ENCODE data around the gene GPR142.

GPR142 gene

DNA sequence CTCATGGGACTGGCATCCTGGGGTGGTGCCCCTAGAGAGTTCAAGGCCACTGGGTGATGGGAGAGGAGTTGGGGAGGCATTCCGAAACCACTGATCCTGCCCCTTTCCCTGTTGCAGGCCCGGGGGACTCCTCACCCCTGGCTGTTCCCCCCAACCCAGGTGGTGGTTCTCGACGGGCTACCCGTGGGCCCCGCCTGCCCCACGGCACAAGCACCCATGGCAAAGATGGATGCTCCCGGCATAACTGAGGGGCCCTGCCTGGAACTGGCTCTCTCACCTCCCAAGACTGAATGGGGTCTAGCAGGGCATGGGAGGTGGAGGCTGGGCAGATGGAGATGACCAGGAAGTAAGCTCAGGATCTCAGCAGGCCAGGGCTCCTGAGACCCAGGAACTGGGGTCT, 12.2 kb upstream of the GPR142 start:
- Histone ChIP-seq H3K9ac (ENCODE audit: low read depth in 1 of 2, low read length in 2 of 2) (no peak overlapping the region), H3K4me3 (ENCODE audit: low read depth in 1 of 2, low read length in 2 of 2) (no peak overlapping the region), H3K27ac (ENCODE audit: low read depth, low read length) (no peak overlapping the region), H3K36me3 (ENCODE audit: control insufficient read depth in 1 of 2, insufficient read depth in 2 of 2, low read length in 2 of 2) (no peaks in the 10 kb centered on the region), H3K4me1 (ENCODE audit: control insufficient read depth in 1 of 2, insufficient read depth in 2 of 2, low read length in 2 of 2) (no peaks in the 10 kb centered on the region), H3K27me3 (ENCODE audit: control insufficient read depth in 1 of 2, insufficient read depth in 2 of 2, low read length in 2 of 2) (peaks cover 49 to 71% of the 10 kb centered on the region in 2 donors), H3K9me3 (ENCODE audit: control insufficient read depth in 1 of 2, low read length in 2 of 2) (no peaks in the 10 kb centered on the region)

DNA sequence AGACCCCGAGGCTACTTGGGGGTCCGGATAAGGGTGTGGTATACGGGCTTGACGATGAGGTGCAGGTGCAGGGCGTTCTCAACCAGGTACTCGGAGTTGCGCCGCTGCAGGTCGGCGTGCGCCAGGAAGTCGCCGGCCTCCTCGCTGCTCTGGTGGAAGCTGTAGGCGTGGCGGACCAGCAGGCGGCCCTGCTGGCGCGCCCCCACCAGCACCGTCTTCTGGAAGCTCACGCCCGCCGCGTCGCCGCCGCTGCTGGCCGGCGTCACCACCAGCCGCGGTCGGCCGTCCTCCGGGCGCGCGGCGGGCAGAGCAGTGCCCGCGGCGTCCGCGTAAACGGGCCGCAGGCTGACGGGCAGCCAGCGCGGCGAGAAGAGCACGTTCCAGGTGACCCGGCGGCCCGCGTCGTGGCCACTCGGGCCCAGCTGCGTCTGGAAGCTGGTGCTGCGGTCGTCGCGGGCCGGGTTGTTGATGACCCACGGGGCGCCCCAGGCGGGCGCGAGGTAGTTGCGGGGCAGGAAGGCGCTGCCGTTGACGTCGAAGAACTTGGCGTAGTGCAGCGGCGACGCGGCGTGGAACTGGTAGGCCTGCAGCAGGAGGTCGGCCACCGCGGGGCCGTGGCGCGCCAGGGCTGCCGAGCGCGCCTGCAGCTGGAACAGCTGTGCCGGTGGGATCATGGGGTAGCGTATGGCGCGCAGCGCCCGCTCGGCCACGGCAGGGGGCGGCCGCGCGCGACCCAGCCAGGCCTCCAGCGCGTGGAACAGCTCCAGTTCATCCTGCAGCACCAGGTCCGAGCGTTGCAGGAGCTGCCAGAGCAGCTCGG, 10.4 kb upstream of the GPR142 start:
- peak overlapping the region in 1 of 2 donors; percentile 28 for H3K4me3 ChIP-seq (ENCODE audit: low read depth in 1 of 2, low read length in 2 of 2)
- H3K9ac ChIP-seq (ENCODE audit: low read depth in 1 of 2, low read length in 2 of 2): no peak overlapping the region
- no peaks in the 10 kb centered on the region for H3K36me3 ChIP-seq (ENCODE audit: control insufficient read depth in 1 of 2, insufficient read depth in 2 of 2, low read length in 2 of 2)
- peaks cover 0 to 3% of the 10 kb centered on the region in 2 donors for H3K4me1 ChIP-seq (ENCODE audit: control insufficient read depth in 1 of 2, insufficient read depth in 2 of 2, low read length in 2 of 2)
- peaks cover 56 to 73% of the 10 kb centered on the region in 2 donors for H3K27me3 ChIP-seq (ENCODE audit: control insufficient read depth in 1 of 2, insufficient read depth in 2 of 2, low read length in 2 of 2)
- no peaks in the 10 kb centered on the region for H3K9me3 ChIP-seq (ENCODE audit: control insufficient read depth in 1 of 2, low read length in 2 of 2)
- no peak overlapping the region for H3K27ac ChIP-seq (ENCODE audit: low read depth, low read length)

GRCh38 chr17:74357466-74357809, 9.9 kb upstream of the GPR142 start:
- H3K27me3 ChIP-seq (ENCODE audit: control insufficient read depth in 1 of 2, insufficient read depth in 2 of 2, low read length in 2 of 2): peaks cover 56 to 68% of the 10 kb centered on the region in 2 donors
- H3K4me3 ChIP-seq (ENCODE audit: low read depth in 1 of 2, low read length in 2 of 2): no peak overlapping the region

DNA sequence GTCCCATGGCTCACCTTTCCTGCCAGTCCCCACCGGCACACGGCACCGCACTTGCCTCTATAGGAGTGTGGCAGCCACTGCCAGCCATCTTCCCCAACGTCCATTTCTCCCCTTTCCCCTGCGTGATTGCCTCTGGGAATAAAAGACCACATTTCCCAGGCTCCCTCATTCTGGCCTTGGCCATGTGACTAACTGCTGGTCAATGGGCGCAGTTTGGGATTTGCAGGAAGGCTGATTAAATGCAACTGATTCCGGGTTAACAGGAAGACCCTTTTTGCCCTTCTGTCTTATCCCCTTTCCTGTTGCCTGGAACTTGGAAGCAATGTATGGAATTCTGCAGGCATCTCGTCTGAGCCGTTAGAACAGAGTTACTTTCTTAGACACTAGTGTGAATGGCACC, 8.6 kb upstream of the GPR142 start:
- Histone ChIP-seq H3K36me3 (ENCODE audit: control insufficient read depth in 1 of 2, insufficient read depth in 2 of 2, low read length in 2 of 2) (no peaks in the 10 kb centered on the region), H3K9me3 (ENCODE audit: control insufficient read depth in 1 of 2, low read length in 2 of 2) (no peaks in the 10 kb centered on the region), H3K4me3 (ENCODE audit: low read depth in 1 of 2, low read length in 2 of 2) (no peak overlapping the region), H3K27ac (ENCODE audit: low read depth, low read length) (no peak overlapping the region), H3K4me1 (ENCODE audit: control insufficient read depth in 1 of 2, insufficient read depth in 2 of 2, low read length in 2 of 2) (peaks cover 0 to 3% of the 10 kb centered on the region in 2 donors), H3K9ac (ENCODE audit: low read depth in 1 of 2, low read length in 2 of 2) (no peak overlapping the region), H3K27me3 (ENCODE audit: control insufficient read depth in 1 of 2, insufficient read depth in 2 of 2, low read length in 2 of 2) (peaks cover 56 to 58% of the 10 kb centered on the region in 2 donors)

More at GRCh38 chr17:74357466-74357809, 9.9 kb upstream of the GPR142 start:
- Histone ChIP-seq H3K4me1 (ENCODE audit: control insufficient read depth in 1 of 2, insufficient read depth in 2 of 2, low read length in 2 of 2) (peaks cover 0 to 3% of the 10 kb centered on the region in 2 donors), H3K9ac (ENCODE audit: low read depth in 1 of 2, low read length in 2 of 2) (no peak overlapping the region), H3K27ac (ENCODE audit: low read depth, low read length) (no peak overlapping the region), H3K9me3 (ENCODE audit: control insufficient read depth in 1 of 2, low read length in 2 of 2) (no peaks in the 10 kb centered on the region), H3K36me3 (ENCODE audit: control insufficient read depth in 1 of 2, insufficient read depth in 2 of 2, low read length in 2 of 2) (no peaks in the 10 kb centered on the region)

GRCh38 chr17:74359916-74360315, 7.4 kb upstream of the GPR142 start:
- H3K4me3 ChIP-seq (ENCODE audit: low read depth in 1 of 2, low read length in 2 of 2): no peak overlapping the region
- H3K4me1 ChIP-seq (ENCODE audit: control insufficient read depth in 1 of 2, insufficient read depth in 2 of 2, low read length in 2 of 2): peaks cover 0 to 3% of the 10 kb centered on the region in 2 donors
- H3K27me3 ChIP-seq (ENCODE audit: control insufficient read depth in 1 of 2, insufficient read depth in 2 of 2, low read length in 2 of 2): peaks cover 46 to 54% of the 10 kb centered on the region in 2 donors
- H3K27ac ChIP-seq (ENCODE audit: low read depth, low read length): no peak overlapping the region
- H3K9ac ChIP-seq (ENCODE audit: low read depth in 1 of 2, low read length in 2 of 2): no peak overlapping the region
- H3K9me3 ChIP-seq (ENCODE audit: control insufficient read depth in 1 of 2, low read length in 2 of 2): no peaks in the 10 kb centered on the region
- no peaks in the 10 kb centered on the region for H3K36me3 ChIP-seq (ENCODE audit: control insufficient read depth in 1 of 2, insufficient read depth in 2 of 2, low read length in 2 of 2)

DNA sequence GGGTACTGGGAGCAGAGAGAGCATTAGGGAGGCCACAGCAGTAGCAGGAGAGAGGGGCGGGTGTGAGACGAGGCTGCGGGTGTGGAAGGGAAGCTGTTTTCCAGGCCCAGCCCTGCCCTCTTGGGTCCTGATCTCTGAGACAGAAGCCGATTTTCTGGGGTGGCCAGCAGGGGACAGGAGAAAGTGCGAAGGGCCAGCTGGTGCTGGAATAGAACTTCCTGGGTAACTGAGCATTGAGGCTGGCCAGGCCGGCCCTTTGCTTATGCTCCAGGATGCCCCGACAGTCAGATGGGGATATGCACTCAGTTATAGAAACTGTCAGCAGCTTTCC, 6.4 kb upstream of the GPR142 start:
- Histone ChIP-seq H3K27me3 (ENCODE audit: control insufficient read depth in 1 of 2, insufficient read depth in 2 of 2, low read length in 2 of 2) (peaks cover 37 to 47% of the 10 kb centered on the region in 2 donors), H3K4me3 (ENCODE audit: low read depth in 1 of 2, low read length in 2 of 2) (no peak overlapping the region), H3K4me1 (ENCODE audit: control insufficient read depth in 1 of 2, insufficient read depth in 2 of 2, low read length in 2 of 2) (peaks cover 0 to 3% of the 10 kb centered on the region in 2 donors), H3K36me3 (ENCODE audit: control insufficient read depth in 1 of 2, insufficient read depth in 2 of 2, low read length in 2 of 2) (no peaks in the 10 kb centered on the region), H3K27ac (ENCODE audit: low read depth, low read length) (no peak overlapping the region), H3K9me3 (ENCODE audit: control insufficient read depth in 1 of 2, low read length in 2 of 2) (no peaks in the 10 kb centered on the region), H3K9ac (ENCODE audit: low read depth in 1 of 2, low read length in 2 of 2) (no peak overlapping the region)

DNA sequence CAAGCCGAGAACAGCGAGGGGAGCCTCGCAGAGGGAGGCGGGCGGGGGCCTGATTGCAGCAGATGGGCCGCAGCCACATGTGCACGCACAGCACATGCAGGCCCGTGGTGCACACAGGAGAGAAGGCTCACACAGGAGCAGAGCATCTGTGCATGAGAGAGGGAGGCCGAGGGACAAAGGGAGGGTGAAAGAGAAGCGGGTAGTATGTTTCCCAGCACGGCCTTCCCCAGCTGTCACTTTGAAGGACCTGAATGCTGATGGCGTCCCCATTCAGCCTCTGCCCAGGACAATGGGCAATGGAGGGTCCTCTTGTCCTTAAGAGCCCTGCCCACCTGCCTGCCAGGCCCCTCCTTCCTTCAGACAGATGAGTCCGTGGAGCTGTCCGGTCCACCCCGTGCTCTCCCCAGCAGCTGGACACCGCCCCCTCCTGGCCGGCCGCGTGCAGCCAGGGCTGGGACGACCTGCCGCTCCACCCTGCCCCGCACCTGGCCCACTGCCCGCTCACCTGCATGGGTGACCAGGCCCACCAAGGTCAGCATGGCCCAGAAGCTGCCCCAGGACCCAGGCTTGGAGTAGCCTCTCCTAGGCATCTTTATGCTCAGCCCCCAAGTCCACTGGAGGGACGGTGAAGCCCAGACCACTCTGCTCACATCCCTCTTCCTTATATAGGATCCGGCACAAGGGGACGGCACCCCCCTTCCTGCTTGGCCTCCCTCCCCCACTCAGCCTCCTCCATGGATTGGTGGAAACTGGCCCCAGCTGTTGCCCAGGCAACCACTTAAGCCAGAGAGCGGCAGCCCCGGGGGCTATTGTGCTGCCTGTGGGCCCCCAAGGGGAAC, 5.9 kb upstream of the GPR142 start, which contains the start of gene BTBD17:
BTBD17 (minus strand) TSS at position 639 of the 839 bp plus-strand sequence; CDS start at position 590, 49 bp downstream.
- H3K4me3 ChIP-seq (ENCODE audit: low read depth in 1 of 2, low read length in 2 of 2): no peak within 1 kb of the TSS
- peaks cover 0 to 3% of the 10 kb centered on the region in 2 donors for H3K4me1 ChIP-seq (ENCODE audit: control insufficient read depth in 1 of 2, insufficient read depth in 2 of 2, low read length in 2 of 2)
- no peaks in the 10 kb centered on the region for H3K9me3 ChIP-seq (ENCODE audit: control insufficient read depth in 1 of 2, low read length in 2 of 2)
- H3K27me3 ChIP-seq (ENCODE audit: control insufficient read depth in 1 of 2, insufficient read depth in 2 of 2, low read length in 2 of 2): peaks cover 31 to 44% of the 10 kb centered on the region in 2 donors
- H3K27ac ChIP-seq (ENCODE audit: low read depth, low read length): no peak within 1 kb of the TSS
- no peaks in the 10 kb centered on the region for H3K36me3 ChIP-seq (ENCODE audit: control insufficient read depth in 1 of 2, insufficient read depth in 2 of 2, low read length in 2 of 2)
- H3K9ac ChIP-seq (ENCODE audit: low read depth in 1 of 2, low read length in 2 of 2): no peak within 1 kb of the TSS

GRCh38 chr17:74362069-74362405, 5.3 kb upstream of the GPR142 start:
- H3K9ac ChIP-seq (ENCODE audit: low read depth in 1 of 2, low read length in 2 of 2): no peak overlapping the region
- no peaks in the 10 kb centered on the region for H3K36me3 ChIP-seq (ENCODE audit: control insufficient read depth in 1 of 2, insufficient read depth in 2 of 2, low read length in 2 of 2)
- no peak overlapping the region for H3K4me3 ChIP-seq (ENCODE audit: low read depth in 1 of 2, low read length in 2 of 2)
- no peak overlapping the region for H3K27ac ChIP-seq (ENCODE audit: low read depth, low read length)
- H3K27me3 ChIP-seq (ENCODE audit: control insufficient read depth in 1 of 2, insufficient read depth in 2 of 2, low read length in 2 of 2): peaks cover 30 to 40% of the 10 kb centered on the region in 2 donors
- no peaks in the 10 kb centered on the region for H3K9me3 ChIP-seq (ENCODE audit: control insufficient read depth in 1 of 2, low read length in 2 of 2)
- H3K4me1 ChIP-seq (ENCODE audit: control insufficient read depth in 1 of 2, insufficient read depth in 2 of 2, low read length in 2 of 2): peaks cover 0 to 3% of the 10 kb centered on the region in 2 donors

GRCh38 chr17:74362810-74363498, 4.4 kb upstream of the GPR142 start:
- no peaks in the 10 kb centered on the region for H3K36me3 ChIP-seq (ENCODE audit: control insufficient read depth in 1 of 2, insufficient read depth in 2 of 2, low read length in 2 of 2)
- peaks cover 21 to 31% of the 10 kb centered on the region in 2 donors for H3K27me3 ChIP-seq (ENCODE audit: control insufficient read depth in 1 of 2, insufficient read depth in 2 of 2, low read length in 2 of 2)
- H3K9ac ChIP-seq (ENCODE audit: low read depth in 1 of 2, low read length in 2 of 2): no peak overlapping the region
- no peak overlapping the region for H3K27ac ChIP-seq (ENCODE audit: low read depth, low read length)
- H3K4me1 ChIP-seq (ENCODE audit: control insufficient read depth in 1 of 2, insufficient read depth in 2 of 2, low read length in 2 of 2): peaks cover 0 to 3% of the 10 kb centered on the region in 2 donors
- no peak overlapping the region for H3K4me3 ChIP-seq (ENCODE audit: low read depth in 1 of 2, low read length in 2 of 2)
- H3K9me3 ChIP-seq (ENCODE audit: control insufficient read depth in 1 of 2, low read length in 2 of 2): no peaks in the 10 kb centered on the region

Measured in duodenal mucosa (tissue), 2 donors.